CD4-positive, alpha-beta T cell treated with Interleukin-12 subunit alpha and Interleukin-12 subunit beta, for 1 hour (primary cell): ENCODE measurements around the gene PSMD8.
A peak's percentile ranks its signal among the peaks of the same experiment; 100 is the strongest.
"Not testable (repeated sequence)": the region's sequence is repeated elsewhere in the genome, so short reads cannot be mapped to it uniquely, and the experiment has no call there.

ENCODE experiments used
- DNase-seq: peaks from one replicate; pipeline ENCODE4 v3.0.0-alpha.2; 2020

PSMD8 gene

DNA sequence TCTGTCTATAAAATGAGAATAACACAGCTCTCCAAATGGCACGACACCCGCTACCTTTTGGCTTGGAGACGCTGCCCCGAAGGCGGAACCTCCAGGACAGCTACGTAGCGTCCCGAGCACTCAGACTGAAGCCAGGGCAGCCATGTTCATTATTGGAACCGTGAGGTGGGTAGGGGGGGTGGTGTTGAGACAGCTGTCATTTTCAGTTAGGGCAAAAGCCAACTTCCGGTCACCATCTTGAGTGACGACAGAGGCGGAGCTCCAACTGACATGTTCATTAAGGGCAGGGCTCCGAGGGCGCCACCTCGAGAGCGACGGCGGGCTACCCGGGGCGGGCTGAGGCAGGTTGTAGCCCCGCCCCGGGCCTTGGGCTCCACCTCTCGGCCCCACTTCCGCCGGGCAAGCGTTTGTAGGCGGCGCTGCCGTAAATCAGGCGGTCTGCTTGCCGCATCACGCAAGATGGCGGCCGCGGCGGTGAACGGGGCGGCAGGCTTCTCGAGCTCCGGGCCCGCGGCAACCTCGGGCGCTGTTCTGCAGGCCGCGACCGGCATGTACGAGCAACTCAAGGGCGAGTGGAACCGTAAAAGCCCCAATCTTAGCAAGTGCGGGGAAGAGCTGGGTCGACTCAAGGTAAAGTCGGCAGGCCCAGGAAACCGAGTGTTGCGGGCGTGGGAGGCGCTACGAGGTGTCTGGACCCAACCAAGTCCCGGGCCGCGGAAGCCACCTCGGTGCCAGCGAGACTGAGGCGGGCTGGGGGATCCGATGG is at the start of gene PSMD8:
TSS of gene PSMD8 (plus strand) at position 240 of the 766 bp plus-strand sequence. CDS start at position 271, 31 bp downstream.
- DNase-seq, result peak; percentile 99

DNA sequence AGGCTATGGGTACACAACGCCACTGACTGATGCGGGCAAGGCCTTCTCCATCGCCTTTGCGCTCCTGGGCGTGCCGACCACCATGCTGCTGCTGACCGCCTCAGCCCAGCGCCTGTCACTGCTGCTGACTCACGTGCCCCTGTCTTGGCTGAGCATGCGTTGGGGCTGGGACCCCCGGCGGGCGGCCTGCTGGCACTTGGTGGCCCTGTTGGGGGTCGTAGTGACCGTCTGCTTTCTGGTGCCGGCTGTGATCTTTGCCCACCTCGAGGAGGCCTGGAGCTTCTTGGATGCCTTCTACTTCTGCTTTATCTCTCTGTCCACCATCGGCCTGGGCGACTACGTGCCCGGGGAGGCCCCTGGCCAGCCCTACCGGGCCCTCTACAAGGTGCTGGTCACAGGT is 47.8 kb upstream of the PSMD8 start:
- DNase-seq, result no peak

- no peak for DNase-seq
Measured at GRCh38 chr19:38329651-38330050, 44.7 kb upstream of the PSMD8 start.

GRCh38 chr19:38331728-38332127 is 42.6 kb upstream of the PSMD8 start:
- DNase-seq, result no peak

DNA sequence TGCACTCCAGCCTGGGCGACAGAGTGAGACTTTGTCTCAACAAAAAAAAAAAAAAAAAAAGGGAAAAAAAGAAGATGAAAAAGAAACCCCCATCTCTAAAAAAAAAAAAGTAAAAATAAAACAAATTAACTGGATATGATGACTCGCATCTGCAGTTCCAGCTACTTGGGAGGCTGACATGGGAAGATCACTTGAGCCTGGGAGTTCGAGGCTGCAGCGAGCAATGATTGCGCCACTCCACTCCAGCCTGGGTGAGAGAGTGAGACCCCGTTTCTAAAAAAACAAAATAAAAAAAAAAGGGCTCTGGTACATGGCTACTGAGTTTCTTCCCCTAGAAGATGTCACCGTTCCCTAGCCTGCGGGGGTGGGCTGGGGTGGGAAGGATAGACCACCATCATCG is 41.1 kb upstream of the PSMD8 start:
- DNase-seq, result no peak

- peak; percentile 95 for DNase-seq
Measured at GRCh38 chr19:38335949-38336637, 38.3 kb upstream of the PSMD8 start.

- peak; percentile 97 for DNase-seq
Measured at GRCh38 chr19:38336638-38337359, 37.6 kb upstream of the PSMD8 start.

GRCh38 chr19:38337360-38337653 is 37.1 kb upstream of the PSMD8 start:
- DNase-seq, result no peak

- not testable (repeated sequence) for DNase-seq
Measured at GRCh38 chr19:38339011-38339410, 35.4 kb upstream of the PSMD8 start.

DNA sequence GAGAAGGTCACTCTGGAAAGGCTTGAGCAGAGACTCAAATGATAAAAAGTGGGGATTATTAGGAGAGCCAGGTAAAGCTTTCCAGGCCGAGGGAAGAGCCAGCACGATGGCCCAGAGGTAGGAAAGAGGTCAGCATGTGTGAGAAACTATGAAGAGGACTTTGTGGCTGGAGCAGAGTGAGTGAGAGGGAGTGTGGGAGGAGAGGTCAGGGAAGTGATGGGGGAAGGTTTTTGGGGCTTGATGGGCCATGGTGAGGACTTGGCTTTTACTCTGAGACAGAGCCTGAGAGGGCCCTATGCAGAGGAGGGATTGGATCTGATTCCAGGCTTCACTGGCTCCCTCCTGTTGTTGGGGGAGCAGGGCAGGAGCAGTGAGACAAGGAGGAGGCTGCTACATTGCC is 33.4 kb upstream of the PSMD8 start:
- DNase-seq, result no peak

DNA sequence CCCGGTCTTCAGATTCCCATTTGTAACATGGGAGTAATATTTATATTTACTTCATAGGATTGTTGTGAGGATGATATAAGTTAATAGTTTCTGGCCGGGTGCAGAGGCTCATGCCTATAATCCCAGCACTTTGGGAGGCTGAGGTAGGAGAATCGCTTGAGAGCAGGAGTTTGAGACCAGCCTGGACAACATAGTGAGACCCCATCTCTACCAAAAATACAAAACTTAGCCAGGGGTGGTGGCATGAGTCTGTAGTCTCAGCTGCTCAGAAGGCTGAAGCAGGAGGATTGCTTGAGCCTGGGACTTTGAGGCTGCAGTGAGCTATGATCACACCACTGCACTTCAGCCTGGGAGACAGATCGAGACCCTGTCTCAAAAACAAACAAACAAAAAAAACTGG is 27.5 kb upstream of the PSMD8 start:
- DNase-seq, result no peak

DNA sequence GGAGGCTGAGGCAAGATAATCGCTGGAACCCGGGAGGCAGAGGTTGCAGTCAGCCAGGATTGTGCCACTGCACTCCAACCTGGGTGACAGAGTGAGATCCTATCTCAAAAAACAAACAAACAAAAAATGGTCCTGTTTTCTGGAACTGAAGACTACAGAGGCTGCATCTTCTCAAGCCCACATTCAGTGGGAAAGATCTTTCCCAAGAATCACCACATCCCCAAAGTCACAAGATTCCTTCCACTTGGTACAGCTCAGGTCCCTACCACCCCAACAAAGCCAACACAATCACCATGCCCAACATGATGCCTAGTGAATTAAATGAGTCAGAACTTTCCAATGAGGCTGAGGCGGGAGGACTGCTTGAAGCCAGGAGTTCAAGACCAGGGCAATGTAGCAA is 23.5 kb upstream of the PSMD8 start:
- no peak for DNase-seq

- DNase-seq, result no peak
Measured at GRCh38 chr19:38351865-38352395, 22.4 kb upstream of the PSMD8 start.

DNA sequence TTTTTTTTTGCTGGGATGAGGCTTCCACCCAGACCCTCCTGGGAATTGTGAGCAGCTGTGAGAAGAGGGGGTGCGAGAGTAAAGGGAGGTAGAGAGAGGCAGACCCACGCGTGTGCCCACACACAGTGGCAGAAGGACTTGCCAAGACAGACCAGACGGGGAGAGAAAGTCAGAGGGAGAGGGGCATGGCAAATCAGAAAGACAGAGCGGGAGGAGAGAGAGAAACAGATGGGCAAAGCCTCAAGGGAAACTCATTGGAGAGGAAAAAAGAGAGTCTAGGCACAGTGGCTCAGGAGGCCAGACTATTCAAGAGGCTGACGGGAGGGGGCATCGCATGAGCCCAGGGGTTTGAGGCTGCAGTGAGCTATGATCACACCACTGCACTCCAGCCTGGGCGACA is 21.8 kb upstream of the PSMD8 start:
- no peak for DNase-seq

- no peak for DNase-seq
Measured at GRCh38 chr19:38355728-38356725, 18.3 kb upstream of the PSMD8 start.

DNA sequence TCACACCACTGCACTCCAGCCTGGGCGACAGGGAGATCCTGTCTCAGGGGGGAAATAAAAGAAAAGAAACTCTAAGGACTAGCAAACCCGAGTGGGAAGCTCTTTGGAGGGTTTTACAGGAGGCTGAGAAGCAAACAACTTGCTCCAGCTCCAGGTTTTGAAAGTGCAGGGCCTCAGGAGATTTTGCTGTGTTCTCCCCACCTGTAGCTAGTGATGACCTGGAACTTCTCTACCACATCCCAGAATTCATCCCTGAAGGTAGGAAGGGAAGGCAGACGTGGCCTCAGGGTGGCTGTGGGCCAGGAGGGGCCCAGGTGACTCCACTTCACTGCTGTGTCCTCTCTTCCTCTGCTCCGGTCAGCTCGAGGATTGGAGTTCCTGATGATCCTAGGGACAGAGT is 16.3 kb upstream of the PSMD8 start:
- no peak for DNase-seq

DNA sequence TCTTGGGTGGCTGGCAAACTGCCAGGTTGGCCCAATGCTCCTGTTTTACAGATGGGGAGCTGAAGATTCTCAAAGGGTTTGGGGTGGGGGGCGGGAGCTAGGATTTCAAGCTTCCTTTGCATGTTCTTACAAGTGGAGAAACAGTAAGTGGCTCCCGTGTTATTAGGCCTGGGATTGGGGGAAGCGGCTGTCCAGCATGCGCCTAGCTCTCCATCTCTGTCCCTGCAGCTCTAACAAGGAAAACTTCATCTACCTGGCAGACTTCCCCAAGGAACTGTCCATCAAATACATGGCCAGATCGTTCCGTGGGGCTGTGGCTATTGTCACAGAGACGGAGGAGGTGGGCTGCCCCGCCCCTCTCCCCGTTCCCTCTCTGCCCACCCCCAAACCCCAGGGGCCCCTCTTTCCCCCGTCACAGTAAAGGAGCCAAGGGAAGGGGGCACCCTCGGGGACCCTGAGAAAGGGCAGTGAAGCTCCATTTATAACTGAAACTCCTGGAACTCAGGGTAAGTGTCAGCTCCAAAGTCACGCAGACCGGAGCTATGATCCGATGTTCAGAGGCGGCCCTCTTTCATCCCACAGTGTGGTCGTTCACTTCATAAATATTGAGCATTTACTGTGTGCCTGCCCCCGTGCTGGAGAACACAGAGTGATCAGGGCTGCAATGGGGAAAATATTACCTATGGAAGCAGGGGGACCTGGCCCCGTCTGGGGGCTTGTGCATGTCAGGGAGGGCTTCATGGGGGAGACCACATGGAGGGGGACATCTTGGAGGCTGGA is 14.9 kb upstream of the PSMD8 start:
- DNase-seq, result no peak

- DNase-seq, result no peak
Measured at GRCh38 chr19:38360351-38360750, 14.0 kb upstream of the PSMD8 start.

DNA sequence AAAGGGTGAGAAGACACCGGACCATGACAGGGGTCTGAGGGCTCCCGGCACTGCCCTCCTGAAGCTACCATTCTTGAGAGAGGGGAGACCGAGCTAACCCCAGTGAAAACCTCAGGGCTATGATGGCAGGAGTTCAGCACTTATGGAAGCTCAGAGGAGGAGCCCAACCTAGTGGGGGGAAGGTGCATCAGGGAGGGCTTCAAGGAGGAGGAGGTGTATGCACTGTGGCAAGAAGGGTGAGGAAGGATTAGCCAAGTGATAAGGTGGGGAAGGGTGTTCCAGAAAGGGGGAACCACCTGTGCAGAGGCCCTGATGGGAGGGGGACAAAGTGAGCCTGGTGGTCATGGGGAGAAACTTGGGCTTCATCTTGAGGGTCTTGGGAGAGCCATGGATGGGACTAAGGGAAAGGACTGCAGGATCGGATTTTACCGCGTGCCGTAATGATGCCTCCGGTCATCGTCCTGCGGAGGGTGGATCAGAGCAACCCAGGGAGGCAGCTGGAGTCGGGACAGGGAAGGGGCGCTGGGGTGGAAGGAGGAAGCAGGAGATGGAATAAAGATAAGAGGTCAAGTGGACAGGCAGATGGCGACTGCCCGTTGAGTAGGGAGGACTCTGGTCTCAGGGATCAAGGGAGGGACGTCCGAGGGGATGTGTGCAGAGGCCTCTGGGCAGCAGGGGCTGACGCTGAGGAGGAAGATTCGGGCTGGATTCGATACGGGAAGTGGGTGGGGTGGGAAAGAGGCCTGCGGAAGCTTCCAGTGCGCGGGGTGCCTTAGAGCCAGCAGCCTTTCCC is 13.3 kb upstream of the PSMD8 start:
- DNase-seq, result no peak

- peak; percentile 67 for DNase-seq
Measured at GRCh38 chr19:38361633-38362075, 12.7 kb upstream of the PSMD8 start.
